ENCODE measurements around the gene C16orf86. TPM values are rescaled to one million over a fixed set of nuclear protein-coding genes. Genes with fewer than 3 reads are reported as not detected.
A peak's percentile ranks its signal among the peaks of the same experiment; 100 is the strongest.

C16orf86 gene
- total RNA-seq, 1 experiment from 2014 or later = 4.9 TPM

GRCh38 chr16:67679935-67680897 is 13.6 kb downstream of the C16orf86 start:
- Mint-ChIP-seq H3K27me3 (ENCODE audit: low read depth) (no peaks in the 10 kb centered on the region), H3K9me3 (no peaks in the 10 kb centered on the region), H3K4me3 (no peak overlapping the region), H3K36me3 (peaks cover 10% of the 10 kb centered on the region), H3K27ac (no peak overlapping the region), H3K4me1 (no peaks in the 10 kb centered on the region)
- no peak for ATAC-seq
- ChIA-PET POLR2A (interaction anchor here (0.6 kb wide), 1 partner anchor 28 kb away, joined by 3 read pairs; no protein-coding TSS in a partner anchor), CTCF (interaction anchor here (0.6 to 2.6 kb wide), 3 partner anchors 8 to 136 kb away, joined by 4 to 9 read pairs (median 6); no protein-coding TSS in a partner anchor)
- TF ChIP-seq ZNF138 (CRISPR knock-in tag; conservative IDR thresholded peaks at IDR 0.05) (no peak), ZNF121 (CRISPR knock-in tag; IDR thresholded peaks at IDR 0.05) (peak; percentile 59; the same call in 1 of the 2 replicates)
- TF ChIP-seq, protein P1, sequence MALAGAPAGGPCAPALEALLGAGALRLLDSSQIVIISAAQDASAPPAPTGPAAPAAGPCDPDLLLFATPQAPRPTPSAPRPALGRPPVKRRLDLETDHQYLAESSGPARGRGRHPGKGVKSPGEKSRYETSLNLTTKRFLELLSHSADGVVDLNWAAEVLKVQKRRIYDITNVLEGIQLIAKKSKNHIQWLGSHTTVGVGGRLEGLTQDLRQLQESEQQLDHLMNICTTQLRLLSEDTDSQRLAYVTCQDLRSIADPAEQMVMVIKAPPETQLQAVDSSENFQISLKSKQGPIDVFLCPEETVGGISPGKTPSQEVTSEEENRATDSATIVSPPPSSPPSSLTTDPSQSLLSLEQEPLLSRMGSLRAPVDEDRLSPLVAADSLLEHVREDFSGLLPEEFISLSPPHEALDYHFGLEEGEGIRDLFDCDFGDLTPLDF (CRISPR knock-in tag; IDR thresholded peaks at IDR 0.05) = no peak
- no peak for DNase-seq (ENCODE audit: low spot score)

DNA sequence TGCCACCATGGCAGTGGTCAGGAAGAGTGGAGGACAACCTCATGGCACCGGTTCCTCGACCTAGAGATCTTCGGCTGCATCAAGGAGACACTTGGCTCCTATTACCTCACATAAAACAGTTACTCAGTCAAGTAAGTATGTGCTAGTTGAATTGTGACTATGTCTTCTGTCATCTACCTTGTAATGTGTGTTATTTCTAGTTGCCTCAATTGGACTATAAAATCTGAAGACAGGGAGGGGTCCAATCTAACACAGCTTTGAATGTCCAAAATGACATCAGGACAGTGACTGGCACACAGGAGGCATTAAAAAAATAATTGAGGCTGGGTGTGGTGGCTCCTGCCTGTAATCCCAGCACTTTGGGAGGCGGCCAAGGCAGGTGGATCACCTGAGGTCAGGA is 17.2 kb downstream of the C16orf86 start:
- no peak for ATAC-seq
- TF ChIP-seq, protein P2, sequence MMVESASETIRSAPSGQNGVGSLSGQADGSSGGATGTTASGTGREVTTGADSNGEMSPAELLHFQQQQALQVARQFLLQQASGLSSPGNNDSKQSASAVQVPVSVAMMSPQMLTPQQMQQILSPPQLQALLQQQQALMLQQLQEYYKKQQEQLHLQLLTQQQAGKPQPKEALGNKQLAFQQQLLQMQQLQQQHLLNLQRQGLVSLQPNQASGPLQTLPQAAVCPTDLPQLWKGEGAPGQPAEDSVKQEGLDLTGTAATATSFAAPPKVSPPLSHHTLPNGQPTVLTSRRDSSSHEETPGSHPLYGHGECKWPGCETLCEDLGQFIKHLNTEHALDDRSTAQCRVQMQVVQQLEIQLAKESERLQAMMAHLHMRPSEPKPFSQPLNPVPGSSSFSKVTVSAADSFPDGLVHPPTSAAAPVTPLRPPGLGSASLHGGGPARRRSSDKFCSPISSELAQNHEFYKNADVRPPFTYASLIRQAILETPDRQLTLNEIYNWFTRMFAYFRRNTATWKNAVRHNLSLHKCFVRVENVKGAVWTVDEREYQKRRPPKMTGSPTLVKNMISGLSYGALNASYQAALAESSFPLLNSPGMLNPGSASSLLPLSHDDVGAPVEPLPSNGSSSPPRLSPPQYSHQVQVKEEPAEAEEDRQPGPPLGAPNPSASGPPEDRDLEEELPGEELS (CRISPR knock-in tag; IDR thresholded peaks at IDR 0.05) = no peak
- TF ChIP-seq, protein P3, sequence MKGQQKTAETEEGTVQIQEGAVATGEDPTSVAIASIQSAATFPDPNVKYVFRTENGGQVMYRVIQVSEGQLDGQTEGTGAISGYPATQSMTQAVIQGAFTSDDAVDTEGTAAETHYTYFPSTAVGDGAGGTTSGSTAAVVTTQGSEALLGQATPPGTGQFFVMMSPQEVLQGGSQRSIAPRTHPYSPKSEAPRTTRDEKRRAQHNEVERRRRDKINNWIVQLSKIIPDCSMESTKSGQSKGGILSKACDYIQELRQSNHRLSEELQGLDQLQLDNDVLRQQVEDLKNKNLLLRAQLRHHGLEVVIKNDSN (CRISPR knock-in tag; IDR thresholded peaks at IDR 0.05) = no peak
- TF ChIP-seq ZNF219 (CRISPR knock-in tag; IDR thresholded peaks at IDR 0.05; ENCODE audit: borderline replicate concordance) (no peak), HMGA2 (CRISPR knock-in tag; IDR thresholded peaks at IDR 0.05) (no peak), NFATC4 (CRISPR knock-in tag; IDR thresholded peaks at IDR 0.05) (no peak), SP1 (CRISPR knock-in tag; conservative IDR thresholded peaks at IDR 0.05) (no peak)
- TF ChIP-seq, protein P1 (CRISPR knock-in tag; IDR thresholded peaks at IDR 0.05) = no peak
- DNase-seq (ENCODE audit: low spot score) = no peak
- Mint-ChIP-seq H3K4me1 (no peaks in the 10 kb centered on the region), H3K9me3 (no peaks in the 10 kb centered on the region), H3K4me3 (no peak overlapping the region), H3K27me3 (ENCODE audit: low read depth) (no peaks in the 10 kb centered on the region), H3K36me3 (peaks cover 16% of the 10 kb centered on the region), H3K27ac (no peak overlapping the region)
- POLR2A ChIA-PET = no interaction called here
- CTCF ChIA-PET = interaction anchor here (1.6 kb wide), 1 partner anchor 163 kb away, joined by 5 read pairs; no protein-coding TSS in a partner anchor

GRCh38 chr16:67685388-67686112 is 18.9 kb downstream of the C16orf86 start:
- Mint-ChIP-seq H3K27ac (no peak overlapping the region), H3K4me1 (no peaks in the 10 kb centered on the region), H3K27me3 (ENCODE audit: low read depth) (no peaks in the 10 kb centered on the region), H3K36me3 (peaks cover 16% of the 10 kb centered on the region), H3K9me3 (no peaks in the 10 kb centered on the region), H3K4me3 (no peak overlapping the region)
- CTCF ChIA-PET = interaction anchor here (1.0 kb wide), 1 partner anchor 131 kb away, joined by 3 read pairs; no protein-coding TSS in a partner anchor
- no peak for ATAC-seq
- POLR2A ChIA-PET = no interaction called here
- DNase-seq (ENCODE audit: low spot score) = no peak
- TF ChIP-seq ZNF416 (CRISPR knock-in tag; IDR thresholded peaks at IDR 0.05) = no peak
- TF ChIP-seq GRHL2 (CRISPR knock-in tag; IDR thresholded peaks at IDR 0.05; ENCODE audit: insufficient replicate concordance, severe bottlenecking) = no peak
- TF ChIP-seq GTF2I (CRISPR knock-in tag; conservative IDR thresholded peaks at IDR 0.05) = no peak
- TF ChIP-seq ZNF219 (CRISPR knock-in tag; IDR thresholded peaks at IDR 0.05; ENCODE audit: borderline replicate concordance) = no peak
- TF ChIP-seq, protein P3 (CRISPR knock-in tag; IDR thresholded peaks at IDR 0.05) = no peak
- no peak for TF ChIP-seq TEAD1 (CRISPR knock-in tag; IDR thresholded peaks at IDR 0.05)
- no peak for TF ChIP-seq SP1 (CRISPR knock-in tag; conservative IDR thresholded peaks at IDR 0.05)
- no peak for TF ChIP-seq TEAD4 (CRISPR knock-in tag; IDR thresholded peaks at IDR 0.05)
- TF ChIP-seq TP53 (CRISPR knock-in tag; IDR thresholded peaks at IDR 0.05) = no peak
- TF ChIP-seq, protein P4, sequence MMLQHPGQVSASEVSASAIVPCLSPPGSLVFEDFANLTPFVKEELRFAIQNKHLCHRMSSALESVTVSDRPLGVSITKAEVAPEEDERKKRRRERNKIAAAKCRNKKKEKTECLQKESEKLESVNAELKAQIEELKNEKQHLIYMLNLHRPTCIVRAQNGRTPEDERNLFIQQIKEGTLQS (CRISPR knock-in tag; conservative IDR thresholded peaks at IDR 0.05) = no peak
- TF ChIP-seq, protein P5, sequence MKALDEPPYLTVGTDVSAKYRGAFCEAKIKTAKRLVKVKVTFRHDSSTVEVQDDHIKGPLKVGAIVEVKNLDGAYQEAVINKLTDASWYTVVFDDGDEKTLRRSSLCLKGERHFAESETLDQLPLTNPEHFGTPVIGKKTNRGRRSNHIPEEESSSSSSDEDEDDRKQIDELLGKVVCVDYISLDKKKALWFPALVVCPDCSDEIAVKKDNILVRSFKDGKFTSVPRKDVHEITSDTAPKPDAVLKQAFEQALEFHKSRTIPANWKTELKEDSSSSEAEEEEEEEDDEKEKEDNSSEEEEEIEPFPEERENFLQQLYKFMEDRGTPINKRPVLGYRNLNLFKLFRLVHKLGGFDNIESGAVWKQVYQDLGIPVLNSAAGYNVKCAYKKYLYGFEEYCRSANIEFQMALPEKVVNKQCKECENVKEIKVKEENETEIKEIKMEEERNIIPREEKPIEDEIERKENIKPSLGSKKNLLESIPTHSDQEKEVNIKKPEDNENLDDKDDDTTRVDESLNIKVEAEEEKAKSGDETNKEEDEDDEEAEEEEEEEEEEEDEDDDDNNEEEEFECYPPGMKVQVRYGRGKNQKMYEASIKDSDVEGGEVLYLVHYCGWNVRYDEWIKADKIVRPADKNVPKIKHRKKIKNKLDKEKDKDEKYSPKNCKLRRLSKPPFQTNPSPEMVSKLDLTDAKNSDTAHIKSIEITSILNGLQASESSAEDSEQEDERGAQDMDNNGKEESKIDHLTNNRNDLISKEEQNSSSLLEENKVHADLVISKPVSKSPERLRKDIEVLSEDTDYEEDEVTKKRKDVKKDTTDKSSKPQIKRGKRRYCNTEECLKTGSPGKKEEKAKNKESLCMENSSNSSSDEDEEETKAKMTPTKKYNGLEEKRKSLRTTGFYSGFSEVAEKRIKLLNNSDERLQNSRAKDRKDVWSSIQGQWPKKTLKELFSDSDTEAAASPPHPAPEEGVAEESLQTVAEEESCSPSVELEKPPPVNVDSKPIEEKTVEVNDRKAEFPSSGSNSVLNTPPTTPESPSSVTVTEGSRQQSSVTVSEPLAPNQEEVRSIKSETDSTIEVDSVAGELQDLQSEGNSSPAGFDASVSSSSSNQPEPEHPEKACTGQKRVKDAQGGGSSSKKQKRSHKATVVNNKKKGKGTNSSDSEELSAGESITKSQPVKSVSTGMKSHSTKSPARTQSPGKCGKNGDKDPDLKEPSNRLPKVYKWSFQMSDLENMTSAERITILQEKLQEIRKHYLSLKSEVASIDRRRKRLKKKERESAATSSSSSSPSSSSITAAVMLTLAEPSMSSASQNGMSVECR (CRISPR knock-in tag; IDR thresholded peaks at IDR 0.05; ENCODE audit: borderline replicate concordance) = no peak

Data from WTC11 (cell line).